HL-60 (cell line): ENCODE data around the gene COP1.

Experiments
- DNase-seq, 2 experiments: peaks; one replicate each; pipeline ENCODE4 v3.0.0-alpha.2; 2010 to 2020; ENCODE audit warnings: low read depth in 1 of 2, low spot score in 1 of 2
- H3K27ac ChIP-seq: fragments of 250-450 bp; sonication (Bioruptor Pico); replicated peaks from 2 replicates; pipeline ENCODE4 v1.5.1; 2020; ENCODE audit warnings: mild to moderate bottlenecking, moderate library complexity
- H3K27me3 ChIP-seq: fragments of 250-450 bp; sonication (Bioruptor Pico); 2 replicates; pipeline ENCODE4 v1.5.1; 2021; ENCODE audit warnings: mild to moderate bottlenecking, moderate library complexity; ENCODE audit not compliant: insufficient read depth, poor library complexity, severe bottlenecking
- H3K4me3 ChIP-seq: replicated peaks from 2 replicates; pipeline ENCODE4 v1.5.1; 2011; ENCODE audit warnings: mild to moderate bottlenecking, control low read depth, low read length; ENCODE audit not compliant: insufficient read depth
- GABPA ChIP-seq: IDR thresholded peaks from 2 replicates; pipeline ENCODE4 v1.6.1; 2012; ENCODE audit warnings: low read depth
- POLR2AphosphoS5 ChIP-seq: IDR thresholded peaks from 2 replicates; pipeline ENCODE4 v1.6.1; 2012; ENCODE audit warnings: low read depth
- SPI1 ChIP-seq: IDR thresholded peaks from 2 replicates; pipeline ENCODE4 v1.6.1; 2012; ENCODE audit warnings: low read depth, mild to moderate bottlenecking, borderline replicate concordance
- TF ChIP-seq, protein P1 (sequence below): IDR thresholded peaks from 2 replicates; pipeline ENCODE4 v1.6.1; 2012; ENCODE audit warnings: low read depth; ENCODE audit not compliant: insufficient replicate concordance
- TF ChIP-seq, protein P2 (sequence below): IDR thresholded peaks from one replicate; pipeline ENCODE4 v1.5.1; 2011; ENCODE audit warnings: low read length, control low read depth, inconsistent platforms; ENCODE audit not compliant: insufficient read depth

COP1 gene

GRCh38 chr1:176111835-176112234 is 95.3 kb downstream of the COP1 start:
- no peak for DNase-seq
- H3K4me3 ChIP-seq = no peak overlapping the region
- no peak overlapping the region for H3K27ac ChIP-seq
- H3K27me3 ChIP-seq = no peaks in the 10 kb centered on the region
- TF ChIP-seq, protein P1, sequence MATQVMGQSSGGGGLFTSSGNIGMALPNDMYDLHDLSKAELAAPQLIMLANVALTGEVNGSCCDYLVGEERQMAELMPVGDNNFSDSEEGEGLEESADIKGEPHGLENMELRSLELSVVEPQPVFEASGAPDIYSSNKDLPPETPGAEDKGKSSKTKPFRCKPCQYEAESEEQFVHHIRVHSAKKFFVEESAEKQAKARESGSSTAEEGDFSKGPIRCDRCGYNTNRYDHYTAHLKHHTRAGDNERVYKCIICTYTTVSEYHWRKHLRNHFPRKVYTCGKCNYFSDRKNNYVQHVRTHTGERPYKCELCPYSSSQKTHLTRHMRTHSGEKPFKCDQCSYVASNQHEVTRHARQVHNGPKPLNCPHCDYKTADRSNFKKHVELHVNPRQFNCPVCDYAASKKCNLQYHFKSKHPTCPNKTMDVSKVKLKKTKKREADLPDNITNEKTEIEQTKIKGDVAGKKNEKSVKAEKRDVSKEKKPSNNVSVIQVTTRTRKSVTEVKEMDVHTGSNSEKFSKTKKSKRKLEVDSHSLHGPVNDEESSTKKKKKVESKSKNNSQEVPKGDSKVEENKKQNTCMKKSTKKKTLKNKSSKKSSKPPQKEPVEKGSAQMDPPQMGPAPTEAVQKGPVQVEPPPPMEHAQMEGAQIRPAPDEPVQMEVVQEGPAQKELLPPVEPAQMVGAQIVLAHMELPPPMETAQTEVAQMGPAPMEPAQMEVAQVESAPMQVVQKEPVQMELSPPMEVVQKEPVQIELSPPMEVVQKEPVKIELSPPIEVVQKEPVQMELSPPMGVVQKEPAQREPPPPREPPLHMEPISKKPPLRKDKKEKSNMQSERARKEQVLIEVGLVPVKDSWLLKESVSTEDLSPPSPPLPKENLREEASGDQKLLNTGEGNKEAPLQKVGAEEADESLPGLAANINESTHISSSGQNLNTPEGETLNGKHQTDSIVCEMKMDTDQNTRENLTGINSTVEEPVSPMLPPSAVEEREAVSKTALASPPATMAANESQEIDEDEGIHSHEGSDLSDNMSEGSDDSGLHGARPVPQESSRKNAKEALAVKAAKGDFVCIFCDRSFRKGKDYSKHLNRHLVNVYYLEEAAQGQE = no peak
- no peak for TF ChIP-seq SPI1
- TF ChIP-seq, protein P2, sequence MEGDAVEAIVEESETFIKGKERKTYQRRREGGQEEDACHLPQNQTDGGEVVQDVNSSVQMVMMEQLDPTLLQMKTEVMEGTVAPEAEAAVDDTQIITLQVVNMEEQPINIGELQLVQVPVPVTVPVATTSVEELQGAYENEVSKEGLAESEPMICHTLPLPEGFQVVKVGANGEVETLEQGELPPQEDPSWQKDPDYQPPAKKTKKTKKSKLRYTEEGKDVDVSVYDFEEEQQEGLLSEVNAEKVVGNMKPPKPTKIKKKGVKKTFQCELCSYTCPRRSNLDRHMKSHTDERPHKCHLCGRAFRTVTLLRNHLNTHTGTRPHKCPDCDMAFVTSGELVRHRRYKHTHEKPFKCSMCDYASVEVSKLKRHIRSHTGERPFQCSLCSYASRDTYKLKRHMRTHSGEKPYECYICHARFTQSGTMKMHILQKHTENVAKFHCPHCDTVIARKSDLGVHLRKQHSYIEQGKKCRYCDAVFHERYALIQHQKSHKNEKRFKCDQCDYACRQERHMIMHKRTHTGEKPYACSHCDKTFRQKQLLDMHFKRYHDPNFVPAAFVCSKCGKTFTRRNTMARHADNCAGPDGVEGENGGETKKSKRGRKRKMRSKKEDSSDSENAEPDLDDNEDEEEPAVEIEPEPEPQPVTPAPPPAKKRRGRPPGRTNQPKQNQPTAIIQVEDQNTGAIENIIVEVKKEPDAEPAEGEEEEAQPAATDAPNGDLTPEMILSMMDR = no peak
- no peak for TF ChIP-seq POLR2AphosphoS5
- TF ChIP-seq GABPA = no peak

GRCh38 chr1:176110203-176110602 is 96.9 kb downstream of the COP1 start:
- Histone ChIP-seq H3K4me3 (no peak overlapping the region), H3K27ac (no peak overlapping the region), H3K27me3 (no peaks in the 10 kb centered on the region)
- DNase-seq = no peak
- TF ChIP-seq GABPA = no peak
- TF ChIP-seq, protein P1 = no peak
- TF ChIP-seq, protein P2 = no peak
- TF ChIP-seq SPI1 = no peak
- TF ChIP-seq POLR2AphosphoS5 = no peak

DNA sequence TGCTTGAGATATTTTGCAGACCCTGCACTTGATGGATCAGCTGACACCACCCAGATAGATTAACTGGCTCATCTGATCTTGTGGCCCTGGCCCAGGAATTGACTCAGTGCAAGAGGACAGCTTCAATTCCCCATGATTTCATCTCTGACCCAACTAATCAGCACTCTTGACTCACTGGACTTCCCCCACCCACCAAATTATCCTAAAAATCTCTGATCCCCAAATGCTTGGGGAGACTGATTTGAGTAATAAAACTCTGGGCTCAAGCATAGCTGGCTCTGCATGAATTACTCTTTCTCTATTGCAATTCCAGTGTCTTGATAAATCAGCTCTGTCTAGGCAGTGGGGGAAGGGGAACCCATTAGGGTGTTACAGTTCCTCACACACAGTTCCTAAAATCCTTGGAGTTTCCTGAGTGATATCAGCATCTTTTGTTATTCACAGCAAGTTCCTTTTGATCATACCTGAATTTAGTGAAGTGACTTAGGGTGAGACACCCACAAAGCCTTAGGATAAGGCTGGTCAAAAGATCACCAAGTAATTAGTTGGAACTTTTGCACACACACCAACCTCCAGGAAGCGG is 104.2 kb downstream of the COP1 start:
- H3K27me3 ChIP-seq = no peaks in the 10 kb centered on the region
- TF ChIP-seq POLR2AphosphoS5 (no peak), SPI1 (no peak)
- TF ChIP-seq, protein P1 = no peak
- TF ChIP-seq, protein P2 = no peak
- DNase-seq = no peak
- H3K27ac ChIP-seq = no peak overlapping the region
- H3K4me3 ChIP-seq = no peak overlapping the region
